NB4 (cell line): ENCODE data around the gene RRAGC.
"Not testable (repeated sequence)": the region's sequence is repeated elsewhere in the genome, so short reads cannot be mapped to it uniquely, and the experiment has no call there.

Experiments
- DNase-seq: peaks from one replicate; pipeline ENCODE4 v3.0.0; 2010; ENCODE audit warnings: low read depth
- H3K4me3 ChIP-seq: one replicate; pipeline ENCODE4 v1.5.1; 2011; ENCODE audit warnings: mild to moderate bottlenecking, low read depth, low read length, moderate library complexity
- MYC ChIP-seq: IDR thresholded peaks from 2 replicates; pipeline ENCODE4 v1.6.1; 2011; ENCODE audit warnings: low read depth, low read length
- POLR2A ChIP-seq: IDR thresholded peaks from 2 replicates; pipeline ENCODE4 v1.6.1; 2011; ENCODE audit warnings: mild to moderate bottlenecking; ENCODE audit not compliant: insufficient read length; ENCODE audit errors: extremely low read depth
- TF ChIP-seq, protein P1 (sequence below): IDR thresholded peaks from one replicate; pipeline ENCODE4 v1.5.1; 2012; ENCODE audit warnings: low read depth, low read length
- TF ChIP-seq, protein P2 (sequence below): IDR thresholded peaks from 2 replicates; pipeline ENCODE4 v1.6.1; 2011; ENCODE audit warnings: low read depth, low read length

The RRAGC gene

DNA sequence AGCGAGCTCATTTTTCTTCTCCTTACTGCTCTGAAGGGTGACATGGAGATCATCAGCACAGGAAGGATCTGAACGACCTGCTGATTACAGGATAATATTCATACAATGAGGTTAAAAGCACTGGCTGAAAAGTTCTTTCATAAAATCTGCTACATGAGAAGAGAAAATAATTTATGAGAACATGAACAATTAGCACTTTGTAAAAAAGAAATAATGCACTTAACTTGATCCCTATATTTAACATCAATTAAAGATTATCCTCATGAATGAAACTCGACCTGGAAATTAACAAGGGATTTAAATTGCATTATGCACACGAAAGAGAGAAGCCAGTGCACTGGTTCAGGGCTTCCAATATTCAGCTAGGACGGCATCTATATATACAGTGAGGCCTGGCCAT, 46.6 kb downstream of the RRAGC start:
- TF ChIP-seq, protein P1, sequence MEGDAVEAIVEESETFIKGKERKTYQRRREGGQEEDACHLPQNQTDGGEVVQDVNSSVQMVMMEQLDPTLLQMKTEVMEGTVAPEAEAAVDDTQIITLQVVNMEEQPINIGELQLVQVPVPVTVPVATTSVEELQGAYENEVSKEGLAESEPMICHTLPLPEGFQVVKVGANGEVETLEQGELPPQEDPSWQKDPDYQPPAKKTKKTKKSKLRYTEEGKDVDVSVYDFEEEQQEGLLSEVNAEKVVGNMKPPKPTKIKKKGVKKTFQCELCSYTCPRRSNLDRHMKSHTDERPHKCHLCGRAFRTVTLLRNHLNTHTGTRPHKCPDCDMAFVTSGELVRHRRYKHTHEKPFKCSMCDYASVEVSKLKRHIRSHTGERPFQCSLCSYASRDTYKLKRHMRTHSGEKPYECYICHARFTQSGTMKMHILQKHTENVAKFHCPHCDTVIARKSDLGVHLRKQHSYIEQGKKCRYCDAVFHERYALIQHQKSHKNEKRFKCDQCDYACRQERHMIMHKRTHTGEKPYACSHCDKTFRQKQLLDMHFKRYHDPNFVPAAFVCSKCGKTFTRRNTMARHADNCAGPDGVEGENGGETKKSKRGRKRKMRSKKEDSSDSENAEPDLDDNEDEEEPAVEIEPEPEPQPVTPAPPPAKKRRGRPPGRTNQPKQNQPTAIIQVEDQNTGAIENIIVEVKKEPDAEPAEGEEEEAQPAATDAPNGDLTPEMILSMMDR, result no peak
- TF ChIP-seq POLR2A (no peak), MYC (no peak)
- TF ChIP-seq, protein P2, sequence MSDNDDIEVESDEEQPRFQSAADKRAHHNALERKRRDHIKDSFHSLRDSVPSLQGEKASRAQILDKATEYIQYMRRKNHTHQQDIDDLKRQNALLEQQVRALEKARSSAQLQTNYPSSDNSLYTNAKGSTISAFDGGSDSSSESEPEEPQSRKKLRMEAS, result no peak
- H3K4me3 ChIP-seq, result no peak overlapping the region
- no peak for DNase-seq

DNA sequence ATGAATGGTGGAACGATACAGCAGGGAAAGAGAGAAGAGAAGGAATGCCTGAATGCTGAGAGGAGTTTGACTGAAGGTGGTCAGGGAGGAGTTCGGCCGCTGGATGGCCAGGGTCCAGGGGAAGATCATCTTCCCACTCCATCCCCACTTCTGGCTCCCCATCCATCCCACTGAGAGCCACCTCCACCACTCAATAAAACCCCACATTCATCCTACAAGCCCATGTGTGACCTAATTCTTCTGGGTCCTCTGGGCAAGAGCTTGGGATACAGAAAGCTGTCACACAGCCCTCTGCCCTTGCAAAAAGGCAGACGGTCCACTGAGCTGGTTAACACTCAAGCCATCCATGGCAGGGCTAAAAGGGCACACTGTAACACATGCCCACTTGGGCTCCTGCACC, 48.1 kb downstream of the RRAGC start:
- not testable (repeated sequence) for DNase-seq, H3K4me3 ChIP-seq

DNA sequence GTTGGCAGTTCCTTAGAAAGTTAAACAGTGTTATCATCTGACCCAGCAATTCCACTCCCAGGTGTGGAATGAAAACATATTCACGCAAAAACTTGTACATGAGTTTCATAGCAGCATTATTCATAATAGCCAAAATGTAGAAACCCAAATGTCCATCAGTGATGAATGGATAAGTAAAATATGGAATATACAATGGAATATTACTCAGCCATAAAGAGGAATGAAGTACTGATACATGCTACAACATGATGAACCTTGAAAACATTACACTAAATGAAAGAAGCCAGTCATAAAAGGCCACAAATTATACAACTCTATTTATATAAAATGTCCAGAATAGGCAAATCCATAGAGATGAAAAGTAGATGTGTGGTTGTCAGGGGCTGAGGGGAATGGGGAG, 53.5 kb downstream of the RRAGC start:
- no peak for DNase-seq
- no peak overlapping the region for H3K4me3 ChIP-seq
- TF ChIP-seq MYC, result no peak
- no peak for TF ChIP-seq POLR2A
- TF ChIP-seq, protein P2, result no peak
- TF ChIP-seq, protein P1, result no peak

DNA sequence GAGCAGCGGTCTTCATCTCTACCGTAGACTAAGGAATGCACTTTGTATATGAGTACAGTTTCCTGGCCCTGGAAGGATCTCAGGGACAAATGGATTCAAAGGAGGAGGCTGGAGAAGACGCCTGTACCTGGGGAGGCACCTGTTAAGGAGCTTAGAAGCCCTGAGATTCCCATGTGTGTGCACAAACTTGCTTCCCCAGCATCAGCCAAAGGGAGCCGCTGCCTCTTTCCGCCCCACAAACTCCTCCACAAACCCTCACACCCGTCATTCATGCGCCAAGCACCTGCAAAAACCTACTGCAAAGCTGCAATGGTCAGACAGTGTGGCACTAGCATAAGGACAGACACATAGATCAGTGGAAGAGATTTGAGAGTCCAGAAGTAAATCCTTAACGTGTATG, 54.5 kb downstream of the RRAGC start:
- TF ChIP-seq, protein P2, result no peak
- TF ChIP-seq, protein P1, result no peak
- TF ChIP-seq POLR2A (no peak), MYC (no peak)
- no peak overlapping the region for H3K4me3 ChIP-seq
- DNase-seq, result no peak

DNA sequence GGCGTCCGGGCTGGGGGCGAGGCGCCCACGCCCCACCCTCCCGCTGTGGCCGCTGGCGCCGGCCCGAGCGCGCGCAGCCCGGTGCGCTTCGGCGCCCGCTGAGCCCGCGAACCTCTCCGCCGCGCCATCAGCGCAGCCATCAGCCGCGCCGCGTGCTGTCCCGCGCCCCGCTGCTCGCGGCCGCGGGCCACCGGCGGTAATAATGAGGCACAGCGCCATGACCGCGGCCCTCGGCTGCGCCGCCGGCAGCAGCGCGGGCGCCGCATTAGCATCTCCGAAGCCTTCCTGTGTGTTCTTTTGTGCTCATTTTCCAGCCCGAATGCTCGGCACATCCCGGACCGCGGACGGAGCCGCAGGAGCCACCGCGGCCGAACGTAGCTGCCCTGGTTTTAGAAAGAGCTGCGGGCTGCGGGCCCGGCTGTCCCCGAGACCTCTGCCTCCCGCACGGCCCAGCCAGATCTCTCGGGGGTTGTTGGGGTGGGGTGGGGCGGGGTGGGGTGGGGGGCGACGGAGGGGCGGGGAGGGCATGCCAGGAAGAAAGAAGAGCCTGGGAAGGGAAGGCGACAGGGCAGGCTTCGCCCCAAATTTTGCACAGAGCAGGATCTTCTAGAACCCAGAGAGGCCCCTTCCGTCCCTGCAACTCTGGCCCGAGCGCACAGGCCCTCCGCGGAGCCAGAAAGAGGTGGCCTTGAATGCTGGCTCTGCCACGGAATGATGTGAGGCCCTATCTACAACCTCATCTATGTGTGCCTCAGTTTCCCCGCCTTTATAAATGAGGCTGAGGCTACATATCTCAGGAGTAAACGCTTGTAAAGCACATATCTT, 55.3 kb downstream of the RRAGC start:
- DNase-seq, result no peak
- H3K4me3 ChIP-seq, result no peak overlapping the region
- TF ChIP-seq, protein P2, result no peak
- no peak for TF ChIP-seq MYC
- TF ChIP-seq, protein P1, result no peak
- TF ChIP-seq POLR2A, result no peak

DNA sequence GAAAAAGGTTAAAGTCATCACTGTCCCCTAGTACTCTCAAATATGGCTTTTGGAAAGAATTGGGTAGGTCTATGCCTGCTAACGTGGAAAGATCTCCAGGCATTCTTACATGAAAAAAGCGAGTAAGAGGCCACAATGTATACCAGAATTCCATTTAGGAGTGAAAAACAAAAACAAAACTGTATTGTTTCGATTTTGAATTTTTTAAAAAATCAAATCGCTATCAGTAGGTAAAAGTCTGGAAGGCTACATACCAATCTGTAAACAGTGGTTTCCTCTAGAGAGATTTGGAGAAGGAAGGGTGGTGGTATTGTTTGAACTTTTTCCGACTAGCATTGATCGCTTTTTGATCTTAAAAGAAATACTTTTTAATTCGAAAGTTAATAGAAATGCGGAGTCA, 55.9 kb downstream of the RRAGC start:
- no peak for DNase-seq
- H3K4me3 ChIP-seq, result no peak overlapping the region
- TF ChIP-seq MYC, result no peak
- TF ChIP-seq, protein P1, result no peak
- TF ChIP-seq, protein P2, result no peak
- no peak for TF ChIP-seq POLR2A
